Mucosa of rectum (tissue), 2 donors: Measurements from ENCODE around the gene CFAP43.

Experiments used
- H3K27ac ChIP-seq, 2 donors: one replicate each; pipeline ENCODE4 v1.7.0; 2013; ENCODE audit warnings: inconsistent platforms in 2 of 2, low read depth in 2 of 2, low read length in 2 of 2
- H3K27me3 ChIP-seq, 2 donors: one replicate each; pipeline ENCODE4 v1.7.0; 2013; ENCODE audit warnings: low read length in 2 of 2; ENCODE audit not compliant: control insufficient read depth in 2 of 2, insufficient read depth in 2 of 2
- H3K36me3 ChIP-seq, 2 donors: one replicate each; pipeline ENCODE4 v1.7.0; 2013; ENCODE audit warnings: low read length in 2 of 2; ENCODE audit not compliant: control insufficient read depth in 2 of 2, insufficient read depth in 2 of 2
- H3K4me1 ChIP-seq, 2 donors: one replicate each; pipeline ENCODE4 v1.7.0; 2013; ENCODE audit warnings: low read length in 2 of 2, mild to moderate bottlenecking in 1 of 2; ENCODE audit not compliant: control insufficient read depth in 2 of 2, insufficient read depth in 2 of 2
- H3K4me3 ChIP-seq, 2 donors: one replicate each; pipeline ENCODE4 v1.7.0; 2013; ENCODE audit warnings: low read length in 2 of 2
- H3K9ac ChIP-seq, 2 donors: one replicate each; pipeline ENCODE4 v1.7.0; 2013; ENCODE audit warnings: low read length in 2 of 2, low read depth in 1 of 2, mild to moderate bottlenecking in 1 of 2
- H3K9me3 ChIP-seq, 2 donors: one replicate each; pipeline ENCODE4 v1.7.0; 2013; ENCODE audit warnings: low read length in 2 of 2; ENCODE audit not compliant: control insufficient read depth in 2 of 2
- donor health status: healthy.
- donor health status: Normal muscosa, but diverticular disease.

Gene CFAP43

GRCh38 chr10:104231784-104232612 lies at the start of gene CFAP43:
Gene CFAP43 (minus strand): TSS chr10:104232364. CDS start chr10:104232246, 118 bp downstream.
- peaks cover 0 to 2% of the 10 kb centered on the region in 2 donors for H3K27me3 ChIP-seq
- no peaks in the 10 kb centered on the region for H3K9me3 ChIP-seq
- peak within 1 kb of the TSS; percentile 63 to 86 for H3K9ac ChIP-seq
- H3K4me3 ChIP-seq, result peak within 1 kb of the TSS; percentile 82 to 95
- H3K27ac ChIP-seq, result no peak within 1 kb of the TSS
- H3K4me1 ChIP-seq, result peaks cover 4% of the 10 kb centered on the region in 2 donors
- no peaks in the 10 kb centered on the region for H3K36me3 ChIP-seq

GRCh38 chr10:104281694-104282093 lies 49.5 kb upstream of the CFAP43 start:
- no peaks in the 10 kb centered on the region for H3K4me1 ChIP-seq
- no peak overlapping the region for H3K4me3 ChIP-seq
- no peak overlapping the region for H3K27ac ChIP-seq
- no peak overlapping the region for H3K9ac ChIP-seq
- no peaks in the 10 kb centered on the region for H3K36me3 ChIP-seq
- no peaks in the 10 kb centered on the region for H3K9me3 ChIP-seq
- H3K27me3 ChIP-seq, result no peaks in the 10 kb centered on the region

DNA sequence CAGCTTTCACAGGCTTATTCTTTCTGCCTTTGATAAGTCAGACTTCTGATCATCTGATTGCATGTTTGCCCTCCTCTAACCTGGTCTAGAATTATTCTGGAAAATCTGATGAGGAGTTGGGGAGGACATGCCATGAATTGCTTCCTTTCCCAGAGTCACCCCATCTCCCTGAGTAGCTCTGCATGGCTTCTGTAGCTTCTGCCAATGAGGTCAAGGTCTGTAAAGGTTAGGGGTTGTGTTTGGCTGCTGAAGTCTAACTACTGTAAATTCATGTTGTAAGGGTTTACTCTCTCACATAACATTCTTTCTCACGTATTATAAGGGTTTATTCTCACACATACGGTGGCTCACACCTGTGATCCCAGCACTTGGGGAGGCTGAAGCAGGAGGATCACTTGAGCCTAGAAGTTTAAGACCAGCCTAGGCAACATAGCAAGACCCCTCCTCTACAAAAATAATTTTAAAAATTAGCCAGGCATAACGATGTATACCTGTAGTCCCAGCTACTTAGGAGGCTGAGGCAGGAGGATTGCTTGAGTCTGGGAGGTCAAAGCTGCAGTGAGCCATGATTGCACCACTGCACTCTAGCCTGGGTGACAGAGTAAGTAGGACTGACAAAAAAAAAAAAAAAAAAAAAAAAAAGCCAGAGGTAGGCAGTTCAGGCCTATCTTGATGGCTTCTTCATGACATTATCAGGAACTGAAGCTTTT lies 47.5 kb upstream of the CFAP43 start:
- Histone ChIP-seq H3K4me3 (no peak overlapping the region), H3K4me1 (peaks cover 0 to 6% of the 10 kb centered on the region in 2 donors), H3K27me3 (no peaks in the 10 kb centered on the region), H3K27ac (no peak overlapping the region), H3K9ac (no peak overlapping the region), H3K9me3 (no peaks in the 10 kb centered on the region), H3K36me3 (no peaks in the 10 kb centered on the region)

DNA sequence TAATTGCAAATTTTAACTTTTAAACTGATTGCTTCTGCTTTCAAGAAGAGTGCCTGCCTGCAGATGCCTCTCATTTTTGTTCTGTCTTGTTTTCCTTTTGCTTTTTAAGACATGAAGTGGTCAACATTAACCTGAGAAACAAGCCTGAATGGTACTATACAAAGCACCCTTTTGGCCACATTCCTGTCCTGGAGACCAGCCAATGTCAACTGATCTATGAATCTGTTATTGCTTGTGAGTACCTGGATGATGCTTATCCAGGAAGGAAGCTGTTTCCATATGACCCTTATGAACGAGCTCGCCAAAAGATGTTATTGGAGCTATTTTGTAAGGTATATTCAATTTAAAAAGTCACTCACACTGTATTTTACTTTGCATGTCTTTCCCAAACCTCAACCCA lies 45.6 kb upstream of the CFAP43 start:
- Histone ChIP-seq H3K4me1 (peaks cover 0 to 6% of the 10 kb centered on the region in 2 donors), H3K9me3 (no peaks in the 10 kb centered on the region), H3K27me3 (no peaks in the 10 kb centered on the region), H3K4me3 (no peak overlapping the region), H3K27ac (no peak overlapping the region), H3K9ac (no peak overlapping the region), H3K36me3 (no peaks in the 10 kb centered on the region)

GRCh38 chr10:104276192-104276591 lies 44.0 kb upstream of the CFAP43 start:
- Histone ChIP-seq H3K4me3 (no peak overlapping the region), H3K27me3 (no peaks in the 10 kb centered on the region), H3K4me1 (peaks cover 0 to 6% of the 10 kb centered on the region in 2 donors), H3K36me3 (no peaks in the 10 kb centered on the region), H3K27ac (no peak overlapping the region), H3K9me3 (no peaks in the 10 kb centered on the region), H3K9ac (no peak overlapping the region)

GRCh38 chr10:104274762-104275721 lies 42.9 kb upstream of the CFAP43 start:
- no peak overlapping the region for H3K27ac ChIP-seq
- H3K36me3 ChIP-seq, result no peaks in the 10 kb centered on the region
- peak overlapping the region; percentile 71 to 76 for H3K4me3 ChIP-seq
- H3K27me3 ChIP-seq, result no peaks in the 10 kb centered on the region
- H3K9me3 ChIP-seq, result no peaks in the 10 kb centered on the region
- peak overlapping the region; percentile 47 to 61 for H3K9ac ChIP-seq
- peaks cover 0 to 6% of the 10 kb centered on the region in 2 donors for H3K4me1 ChIP-seq

DNA sequence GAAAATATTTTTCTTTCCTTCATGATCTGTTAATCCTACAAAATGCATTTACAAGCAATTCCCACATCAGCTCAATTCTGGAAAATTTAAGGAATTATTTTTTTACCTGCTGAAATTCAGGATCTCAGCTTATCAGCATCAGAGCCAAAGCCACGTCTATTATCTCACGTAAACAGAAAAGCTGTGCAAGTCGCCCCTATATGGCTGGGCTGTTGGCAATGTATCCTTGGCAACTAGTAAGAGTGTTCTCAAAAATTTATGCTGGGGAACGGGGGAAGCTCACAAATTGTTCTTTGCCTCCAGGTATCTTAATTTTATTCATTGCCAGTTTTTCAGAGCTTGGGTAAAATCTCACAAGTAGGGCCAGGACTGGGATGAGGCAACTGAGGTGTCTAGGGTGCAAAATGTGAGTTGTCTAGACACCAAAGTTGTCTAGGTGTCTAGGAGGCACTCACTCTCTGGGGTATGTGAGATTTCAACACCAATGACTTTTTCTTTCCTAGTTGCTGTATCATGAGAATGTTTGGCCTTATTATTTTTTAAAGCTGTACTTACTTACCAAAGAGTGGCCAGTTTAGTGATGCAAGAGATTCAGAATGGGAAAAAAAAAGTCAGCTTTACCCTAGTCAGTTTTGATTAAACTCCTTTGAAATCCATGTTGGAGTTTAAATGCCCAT lies 41.9 kb upstream of the CFAP43 start:
- H3K27me3 ChIP-seq, result no peaks in the 10 kb centered on the region
- H3K4me3 ChIP-seq, result no peak overlapping the region
- no peaks in the 10 kb centered on the region for H3K9me3 ChIP-seq
- no peak overlapping the region for H3K9ac ChIP-seq
- H3K27ac ChIP-seq, result no peak overlapping the region
- H3K36me3 ChIP-seq, result no peaks in the 10 kb centered on the region
- H3K4me1 ChIP-seq, result peaks cover 4 to 10% of the 10 kb centered on the region in 2 donors

DNA sequence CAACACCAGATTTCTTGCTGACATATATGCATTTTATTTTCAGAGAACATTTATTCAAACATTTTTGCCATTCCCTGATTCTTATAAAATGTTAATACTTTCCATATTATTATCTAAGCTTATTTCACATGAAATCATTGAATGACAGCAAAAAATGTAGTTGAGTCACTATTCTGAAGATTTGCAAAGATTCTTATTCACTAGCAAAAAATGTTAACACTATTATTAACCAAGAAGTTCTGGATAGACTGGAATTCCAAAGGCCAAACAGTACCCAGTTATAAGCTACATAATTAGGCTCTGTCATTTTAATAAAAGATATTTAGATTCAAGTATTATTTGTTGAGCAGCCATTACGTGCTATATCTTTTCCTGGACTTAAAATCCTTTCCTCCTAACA lies 41.1 kb upstream of the CFAP43 start:
- Histone ChIP-seq H3K4me3 (no peak overlapping the region), H3K36me3 (no peaks in the 10 kb centered on the region), H3K27ac (no peak overlapping the region), H3K9ac (no peak overlapping the region), H3K9me3 (no peaks in the 10 kb centered on the region), H3K27me3 (no peaks in the 10 kb centered on the region), H3K4me1 (peaks cover 5 to 10% of the 10 kb centered on the region in 2 donors)
